Measurements from ENCODE around the gene HLA-DRA.

HLA-DRA gene

GRCh38 chr6:32483968-32484613 lies 44.4 kb downstream of the HLA-DRA start:
- no peak for DNase-seq

- DNase-seq: no peak
These were observed 44.9 kb downstream of the HLA-DRA start for GRCh38 chr6:32484614-32484998.

- no peak for DNase-seq
These were observed 48.4 kb downstream of the HLA-DRA start for GRCh38 chr6:32488083-32488482.

GRCh38 chr6:32491700-32492099 lies 52.0 kb downstream of the HLA-DRA start:
- no peak for DNase-seq

- DNase-seq: no peak
These were observed 52.7 kb downstream of the HLA-DRA start for GRCh38 chr6:32492351-32492750.

Data from femur (tissue), 1 donor.